ENCODE data around the gene UGT2B17.
A peak's percentile ranks its signal among the peaks of the same experiment; 100 is the strongest.
"Not testable (repeated sequence)": the region's sequence is repeated elsewhere in the genome, so short reads cannot be mapped to it uniquely, and the experiment has no call there.

Gene UGT2B17

DNA sequence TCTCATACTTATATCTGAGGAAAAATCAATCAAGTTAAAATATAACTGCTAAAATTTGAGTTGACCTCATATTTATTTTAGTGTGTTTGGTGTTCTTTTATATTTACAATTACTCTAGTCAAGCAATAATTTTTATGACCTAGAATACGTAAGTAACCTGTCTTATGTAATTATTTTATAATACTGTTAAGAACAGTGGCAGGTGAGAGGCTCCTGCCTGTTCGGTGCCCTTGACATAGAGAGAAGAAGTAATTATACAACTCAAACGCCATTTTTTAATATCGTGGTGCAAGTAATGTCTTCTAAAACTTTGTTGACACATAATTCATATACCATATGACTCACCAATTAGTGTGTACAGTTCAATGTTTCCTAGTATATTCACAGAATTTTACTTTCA is 7.6 kb downstream of the UGT2B17 start:
- not testable (repeated sequence) for DNase-seq

DNA sequence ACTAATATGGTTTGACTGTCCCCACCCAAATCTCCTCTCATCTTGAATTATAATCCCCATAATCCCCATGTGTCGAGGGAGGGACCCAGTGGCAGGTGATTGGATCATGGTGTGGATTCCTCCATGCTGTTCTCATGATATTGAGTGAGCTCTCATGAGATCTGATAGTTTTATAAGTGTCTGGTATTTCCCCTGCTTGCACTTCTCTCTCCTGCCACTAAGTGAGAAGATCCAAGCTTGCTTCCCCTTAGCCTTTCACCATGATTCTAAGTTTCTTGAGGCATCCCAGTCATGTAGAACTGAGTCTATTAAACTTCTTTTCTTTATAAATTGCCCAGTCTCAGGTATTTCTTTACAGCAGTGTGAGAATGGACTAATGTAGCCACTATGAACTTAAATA is 9.8 kb downstream of the UGT2B17 start:
- not testable (repeated sequence) for DNase-seq

DNA sequence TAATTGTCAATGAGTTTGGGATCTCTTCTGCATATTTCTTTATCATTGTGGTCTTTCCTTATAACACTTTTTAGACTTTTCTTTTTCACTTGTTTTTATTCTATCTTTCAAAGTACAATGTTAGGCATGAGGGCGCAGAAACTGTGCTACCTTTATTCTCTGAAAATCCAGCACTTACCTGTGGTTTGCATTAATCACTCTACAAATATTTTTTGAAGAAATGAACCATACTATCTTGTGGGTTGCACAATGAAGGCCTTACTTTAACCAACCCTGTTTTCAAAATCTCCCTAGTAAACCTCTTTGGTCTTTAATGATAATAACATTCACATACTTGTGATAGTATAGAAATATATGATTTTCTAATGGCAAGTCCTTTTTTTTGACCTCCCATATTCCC is 11.0 kb downstream of the UGT2B17 start:
- not testable (repeated sequence) for DNase-seq

DNA sequence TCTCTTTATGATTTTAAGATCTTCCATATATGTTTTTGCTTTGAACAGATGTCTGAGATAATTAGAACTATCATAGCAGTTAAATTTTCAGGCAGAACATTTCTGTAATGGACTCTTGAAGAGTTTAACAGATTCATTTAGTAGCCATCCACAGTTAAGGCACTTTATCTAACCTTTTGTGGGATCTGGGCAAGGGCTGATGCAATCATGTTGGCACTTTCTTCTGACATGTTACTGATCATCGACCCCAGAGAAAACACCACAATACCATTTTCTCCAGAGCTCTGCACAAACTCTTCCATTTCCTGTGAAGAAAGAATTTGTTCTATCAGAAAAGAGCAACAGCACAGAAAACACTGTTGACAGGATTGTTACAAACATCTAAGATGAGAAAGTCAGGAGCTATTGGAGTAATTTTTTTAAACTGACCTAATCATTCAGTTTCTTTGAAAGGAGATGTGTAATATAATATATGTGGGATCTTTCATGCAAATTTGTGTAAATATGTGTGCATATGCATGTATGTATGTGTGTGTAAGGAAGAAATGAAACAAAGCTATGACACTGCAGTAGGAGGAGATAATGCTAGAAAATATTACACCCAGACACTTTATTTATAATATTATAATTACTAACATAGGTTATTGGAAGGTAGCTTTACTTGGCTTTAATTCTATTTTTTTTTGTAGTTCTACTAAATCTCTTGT is 15.6 kb downstream of the UGT2B17 start:
- not testable (repeated sequence) for DNase-seq

DNA sequence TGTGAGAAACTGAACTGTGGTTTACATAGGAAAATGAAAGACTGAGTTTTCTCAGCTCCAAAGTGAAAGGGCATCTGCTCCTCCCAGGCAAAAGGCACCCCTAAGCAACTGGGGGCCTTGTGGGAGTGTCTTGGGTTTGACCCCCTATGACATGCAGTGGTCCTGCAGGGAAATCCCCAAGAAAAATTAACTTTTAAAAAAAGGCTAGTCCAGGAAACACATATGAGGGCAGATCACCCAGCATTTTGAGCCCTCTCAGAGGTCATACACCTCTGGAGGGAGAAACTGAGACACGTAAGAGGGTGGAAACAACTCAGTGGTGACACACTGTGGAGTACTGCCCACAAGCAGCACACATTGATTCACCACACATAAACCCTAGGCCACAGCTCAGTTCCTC is 22.3 kb downstream of the UGT2B17 start:
- DNase-seq: not testable (repeated sequence)

DNA sequence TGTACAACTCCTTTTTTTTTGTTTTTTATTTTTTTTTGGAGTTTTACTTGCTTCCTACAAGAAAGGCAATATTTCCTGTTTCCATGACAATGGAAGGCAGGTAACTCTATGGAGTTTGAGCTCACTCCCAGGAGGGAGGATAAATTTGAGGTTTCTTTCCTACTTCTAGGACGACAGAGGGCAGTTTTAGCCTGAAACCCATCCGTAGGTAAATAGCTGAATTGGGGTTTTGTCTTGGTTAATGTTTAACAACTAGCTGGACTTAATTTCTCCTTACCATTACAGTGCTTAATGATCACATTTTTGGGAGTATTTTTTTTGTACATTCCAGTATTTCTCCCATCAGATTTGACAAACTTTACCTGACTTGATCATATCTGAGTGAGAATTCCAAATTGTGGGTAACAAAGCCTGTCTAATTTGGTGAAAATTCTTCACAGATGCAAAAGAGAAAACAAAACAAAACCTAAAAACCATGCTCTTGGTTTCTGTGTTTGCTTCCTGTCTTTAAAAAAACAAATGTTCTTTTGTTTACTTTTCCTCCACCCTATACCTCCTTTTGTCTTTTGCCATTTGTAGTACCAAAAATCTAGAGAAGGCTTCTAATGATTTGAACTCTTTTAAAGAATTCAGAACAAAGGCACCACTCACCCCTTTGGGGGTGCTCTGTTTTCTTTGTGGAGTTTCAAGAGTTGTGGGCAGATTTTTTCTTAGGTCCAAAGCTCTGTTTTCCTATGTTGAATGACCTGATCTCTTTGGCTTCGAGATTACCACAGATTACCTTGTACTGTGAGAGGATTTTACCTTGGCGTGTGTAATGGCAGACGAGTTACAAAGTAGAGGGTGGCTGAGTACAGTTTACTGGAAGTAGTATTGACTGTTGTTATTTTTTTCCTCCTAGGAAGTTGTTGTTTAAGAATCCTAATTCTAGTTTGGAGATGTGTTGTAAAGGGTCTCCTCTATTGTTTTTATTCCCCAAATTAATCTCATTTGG is 23.0 kb downstream of the UGT2B17 start:
- not testable (repeated sequence) for DNase-seq

DNA sequence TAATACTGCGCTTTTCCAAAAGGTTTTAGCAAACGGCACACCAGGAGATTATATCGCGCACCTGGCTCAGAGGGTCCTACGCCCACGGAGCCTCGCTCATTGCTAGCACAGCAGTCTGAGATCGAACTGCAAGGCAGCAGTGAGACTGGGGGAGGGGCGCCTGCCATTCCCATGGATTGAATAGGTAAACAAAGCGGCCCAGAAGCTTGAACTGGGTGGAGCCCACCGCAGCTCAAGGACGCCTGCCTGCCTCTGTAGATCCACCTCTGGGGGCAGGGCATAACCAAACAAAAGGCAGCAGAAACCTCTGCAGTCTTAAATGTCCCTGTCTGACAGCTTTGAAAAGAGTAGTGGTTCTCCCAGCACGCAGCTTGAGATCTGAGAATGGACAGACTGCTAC is 33.4 kb downstream of the UGT2B17 start:
- not testable (repeated sequence) for DNase-seq

DNA sequence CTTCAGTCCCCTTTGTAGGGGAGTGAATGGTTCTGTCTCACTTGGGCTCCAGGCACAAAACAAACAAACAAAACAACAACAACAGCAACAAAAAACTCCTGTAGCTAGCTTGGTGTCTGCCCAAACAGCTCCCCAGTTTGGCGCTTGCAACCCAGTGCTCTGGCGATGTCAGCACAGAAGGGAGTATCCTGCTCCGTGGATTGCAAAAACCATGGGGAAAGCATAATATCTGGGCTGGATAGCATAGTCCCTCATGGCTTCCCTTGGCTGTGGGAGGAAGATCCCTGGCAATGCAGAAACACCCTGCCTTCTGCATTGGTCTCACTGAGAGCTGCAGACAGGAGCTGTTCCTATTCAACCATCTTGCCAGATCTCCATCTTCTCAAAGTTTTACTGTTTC is 39.7 kb downstream of the UGT2B17 start:
- no peak for DNase-seq

DNA sequence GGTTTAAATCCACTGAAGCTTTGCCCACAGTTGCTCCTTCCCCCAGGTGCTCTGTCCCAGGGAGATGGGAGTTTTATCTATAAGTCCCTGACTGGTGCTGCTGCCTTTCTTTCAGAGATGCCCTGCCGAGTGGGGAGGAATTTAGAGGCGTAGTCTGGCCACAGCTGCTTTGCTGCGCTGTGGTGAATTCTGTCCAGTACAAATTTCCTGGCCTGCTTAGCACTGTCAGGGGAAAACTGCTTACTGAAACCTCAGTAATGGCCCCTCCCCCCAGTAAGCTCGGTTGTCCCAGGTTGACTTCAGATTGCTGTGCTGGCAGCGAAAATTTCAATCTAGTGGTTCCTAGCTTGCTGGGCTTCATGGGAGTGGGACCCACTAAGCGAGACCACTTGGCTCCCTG is 40.1 kb downstream of the UGT2B17 start:
- DNase-seq: no peak

DNA sequence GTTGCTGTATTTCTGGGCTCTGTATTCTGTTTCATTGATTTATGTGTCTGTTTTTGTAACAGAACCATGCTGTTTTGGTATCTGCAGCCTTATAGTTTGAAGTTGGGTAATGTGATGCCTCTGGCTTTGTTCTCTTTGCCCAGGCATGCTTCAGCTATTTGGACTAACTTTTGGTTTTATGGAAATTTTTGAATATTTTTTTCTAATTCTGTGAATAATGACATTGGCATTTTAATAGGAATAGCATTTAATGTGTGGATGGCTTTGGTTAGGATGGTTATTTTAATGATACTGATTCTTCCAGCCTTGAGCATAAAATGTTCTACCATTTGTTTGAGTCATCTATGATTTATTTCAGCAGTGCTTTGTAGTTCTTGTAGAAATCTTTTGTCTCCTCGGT is 53.9 kb downstream of the UGT2B17 start:
- not testable (repeated sequence) for DNase-seq

DNA sequence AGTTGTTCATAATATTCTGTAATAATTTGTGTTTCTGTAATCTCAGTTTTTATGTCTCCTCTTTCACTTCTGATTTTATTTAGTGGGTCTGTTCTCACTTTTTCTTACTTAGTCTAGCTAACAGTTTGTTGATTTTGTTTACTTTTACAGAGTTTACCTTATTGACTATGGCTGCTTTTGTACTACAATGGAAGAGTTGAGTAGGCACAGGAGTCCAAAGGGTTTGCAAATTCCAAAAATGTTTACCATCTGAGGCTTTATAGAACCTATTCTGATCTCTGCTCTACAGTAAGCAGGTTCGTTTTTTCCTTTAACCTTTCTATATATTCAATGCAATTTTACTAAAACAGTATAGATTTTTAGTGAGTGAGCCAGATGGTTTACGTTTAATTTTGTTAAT is 55.1 kb downstream of the UGT2B17 start:
- DNase-seq: no peak

DNA sequence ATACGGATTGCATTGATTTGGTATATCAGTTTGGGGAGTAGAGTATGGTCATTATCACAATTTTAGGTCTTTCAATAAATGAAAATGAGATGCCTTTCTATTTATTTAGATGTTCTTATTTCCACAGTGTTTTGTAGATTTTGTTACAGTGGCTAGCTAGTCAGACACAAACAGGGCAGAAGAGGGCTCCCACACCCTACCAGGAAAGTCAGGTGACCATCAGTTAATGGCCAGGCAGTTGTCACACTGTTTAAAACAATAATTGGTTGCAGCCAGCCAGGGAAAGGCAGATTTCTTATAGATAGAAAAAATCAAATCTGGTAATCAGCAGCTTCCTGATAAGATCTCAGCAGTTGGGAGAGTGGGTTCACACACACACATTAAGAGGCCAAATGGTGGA is 57.2 kb downstream of the UGT2B17 start:
- no peak for DNase-seq

DNA sequence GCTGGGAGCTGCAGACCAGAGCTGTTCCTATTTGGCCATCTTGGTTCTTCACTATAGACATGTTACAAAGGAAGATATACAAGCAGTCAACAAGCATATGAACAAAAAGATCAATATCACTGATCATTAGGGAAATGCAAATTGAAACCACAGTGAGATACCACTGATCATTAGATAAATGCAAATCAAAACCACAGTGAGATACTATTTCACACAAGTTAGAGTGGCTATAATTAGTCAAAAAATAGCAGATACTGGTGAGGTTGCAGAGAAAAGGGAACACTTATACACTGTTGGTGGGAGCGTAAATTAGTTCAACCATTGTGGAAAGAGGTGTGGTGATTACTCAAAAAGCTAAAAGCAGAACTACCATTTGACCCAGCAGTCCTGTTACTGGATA is 70.7 kb downstream of the UGT2B17 start:
- not testable (repeated sequence) for DNase-seq

DNA sequence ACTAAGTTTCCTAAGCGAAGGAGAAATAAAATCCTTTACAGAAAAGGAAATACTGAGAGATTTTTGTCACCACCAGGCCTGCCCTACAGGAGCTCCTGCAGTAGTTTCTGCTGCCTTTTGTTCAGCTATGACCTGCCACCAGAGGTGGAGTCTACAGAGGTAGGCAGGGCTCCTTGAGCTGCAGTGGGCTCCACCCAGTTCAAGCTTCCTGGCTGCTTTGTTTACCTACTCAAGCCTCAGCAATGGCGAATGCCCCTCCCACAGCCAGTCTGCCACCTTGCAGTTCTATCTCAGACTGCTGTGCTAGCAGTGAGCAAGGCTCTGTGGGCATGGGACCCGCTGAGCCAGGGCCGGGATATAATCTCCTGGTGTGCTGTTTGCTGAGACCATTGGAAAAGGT is 71.3 kb downstream of the UGT2B17 start:
- not testable (repeated sequence) for DNase-seq

DNA sequence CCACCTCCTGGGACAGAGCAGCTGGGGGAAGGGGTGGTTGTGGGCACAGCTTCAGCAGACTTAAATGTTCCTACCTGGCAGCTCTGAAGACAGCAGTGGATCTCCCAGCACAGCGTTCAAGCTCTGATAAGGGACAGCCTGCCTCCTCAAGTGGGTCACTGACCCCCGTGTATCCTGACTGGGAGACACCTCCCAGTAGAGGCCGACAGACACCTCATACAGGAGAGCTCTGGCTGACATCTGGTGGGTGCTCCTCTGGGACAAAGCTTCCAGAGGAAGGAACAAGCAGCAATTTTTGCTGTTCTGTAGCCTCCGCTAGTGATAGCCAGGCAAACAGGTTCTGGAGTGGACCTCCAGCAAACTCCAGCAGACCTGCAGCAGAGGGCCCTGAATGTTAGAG is 72.7 kb downstream of the UGT2B17 start:
- DNase-seq: not testable (repeated sequence)

DNA sequence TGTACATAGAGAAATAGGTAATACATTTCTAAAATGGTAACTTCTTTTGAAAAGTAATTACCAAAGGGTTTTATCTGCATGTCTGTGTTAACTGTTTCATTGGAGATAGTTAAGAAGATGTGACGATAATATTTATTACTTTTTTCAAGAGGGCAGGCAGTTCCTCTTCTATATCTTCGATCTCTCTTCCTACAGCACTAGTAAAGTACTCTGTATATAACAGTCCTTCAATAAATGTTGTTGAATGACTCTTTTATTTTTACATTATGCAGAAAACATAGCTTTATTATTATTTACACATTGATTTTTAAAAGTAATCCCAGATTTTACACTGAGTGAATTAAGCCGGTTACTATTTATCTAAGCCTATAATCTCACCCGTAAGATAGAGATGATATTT is 77.1 kb downstream of the UGT2B17 start:
- no peak for DNase-seq

DNA sequence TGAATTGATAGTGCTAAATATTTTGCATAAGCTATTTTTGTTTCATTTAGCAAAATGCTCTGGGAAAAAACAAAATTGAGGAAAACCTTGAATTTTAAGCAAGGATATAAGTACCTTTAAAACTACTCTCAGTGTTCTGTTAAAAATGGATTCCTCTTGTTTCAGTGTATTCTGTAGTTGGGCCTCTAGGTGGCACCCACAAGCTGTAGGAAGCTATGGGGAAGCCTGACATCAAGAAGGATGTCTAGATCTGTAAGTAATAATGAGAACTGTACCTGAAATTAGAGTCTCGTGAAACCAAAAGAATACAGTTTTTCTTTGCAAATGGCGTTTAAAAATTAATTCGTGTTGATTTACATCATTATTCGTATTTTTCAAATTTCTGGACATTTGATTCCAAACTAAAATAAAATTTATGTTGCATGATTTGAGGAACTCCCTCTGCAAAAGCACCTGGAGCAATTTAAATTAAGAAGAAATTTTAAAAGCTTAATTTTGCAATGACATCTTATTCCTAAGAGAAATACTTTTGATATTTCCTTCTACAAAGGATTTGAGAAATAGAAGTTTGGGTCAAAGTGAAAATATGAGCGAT is 77.6 kb downstream of the UGT2B17 start:
- peak; percentile 34 for DNase-seq

DNA sequence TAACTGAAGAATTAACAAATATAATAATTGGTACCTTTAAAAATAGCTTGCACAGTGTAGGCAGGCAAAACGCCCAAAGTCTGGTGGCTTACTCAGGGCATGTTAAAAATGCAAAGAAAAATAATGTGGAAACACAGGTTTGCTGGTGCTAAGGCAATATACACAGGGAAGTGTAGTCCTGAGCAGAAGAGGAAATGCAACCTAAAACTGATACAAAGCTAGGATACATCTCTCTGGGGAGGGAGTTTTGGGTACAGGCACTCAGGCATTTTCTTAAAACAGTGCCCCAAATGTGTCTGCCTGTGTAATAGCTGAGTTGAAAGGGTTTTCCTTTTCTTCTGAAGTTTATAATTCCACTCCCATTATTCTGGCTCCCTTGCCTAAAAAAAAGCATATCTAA is 81.4 kb downstream of the UGT2B17 start:
- no peak for DNase-seq

DNA sequence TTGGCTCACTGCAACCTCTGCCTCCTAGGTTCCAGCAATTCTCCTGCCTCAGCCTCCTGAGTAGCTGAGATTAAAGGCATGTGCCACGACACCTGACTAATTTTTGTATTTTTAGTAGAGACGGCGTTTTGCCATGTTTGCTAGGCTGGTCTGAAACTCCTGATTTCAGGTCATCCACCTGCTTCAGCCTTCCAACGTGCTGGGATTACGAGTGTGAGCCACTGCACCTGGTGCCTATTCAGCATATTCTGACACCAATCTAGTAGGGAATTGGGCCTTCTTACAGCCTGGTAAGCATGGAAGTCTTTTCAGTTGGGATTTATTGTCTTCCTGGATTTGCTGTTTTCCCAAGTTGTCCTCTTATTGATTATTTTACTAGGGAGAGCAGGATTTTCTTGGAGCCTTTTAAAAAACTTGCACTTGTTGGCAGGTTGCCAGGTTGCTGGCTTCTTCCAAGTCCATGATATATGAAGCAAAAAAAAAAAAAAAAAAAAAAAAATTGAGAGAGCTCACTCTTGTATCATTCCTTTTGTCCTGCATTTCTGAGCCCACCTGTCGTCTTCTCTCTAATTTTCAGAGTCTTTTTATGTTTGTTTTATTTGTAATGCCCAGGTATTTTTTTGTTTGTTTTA is 85.2 kb downstream of the UGT2B17 start:
- no peak for DNase-seq

DNA sequence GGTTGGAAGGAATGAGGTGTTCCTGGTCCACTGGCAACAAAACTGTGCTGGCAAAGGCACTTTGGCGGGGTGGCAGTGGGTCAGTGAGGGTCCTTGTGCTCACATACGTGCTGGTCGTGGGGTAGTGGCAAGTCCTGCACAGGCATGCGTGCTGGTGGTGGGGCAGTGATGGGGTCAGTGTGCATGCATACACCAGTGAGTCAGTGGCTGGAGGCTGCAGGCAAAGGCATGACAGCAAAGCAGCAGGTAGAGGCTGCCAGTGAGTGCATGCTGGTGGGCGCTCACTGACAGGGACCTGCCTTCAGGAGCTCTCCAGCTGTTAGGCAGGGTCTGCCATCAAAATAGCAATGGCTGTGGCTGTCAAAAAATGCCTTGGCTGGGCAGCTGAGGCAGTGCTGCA is 86.8 kb downstream of the UGT2B17 start:
- DNase-seq: peak; percentile 17

All from left hindlimb (tissue), 1 donor.